Keratinocyte (primary cell): Measurements from ENCODE around the gene SNTG2.

Experiments
- CTCF ChIP-seq, 3 experiments: IDR thresholded peaks in 1 of 3; conservative IDR thresholded peaks in 1 of 3; optimal IDR thresholded peaks in 1 of 3; 2 replicates in 2 of 3; 3 replicates in 1 of 3; pipeline versions ENCODE3 to v1.5.1; 2011; ENCODE audit warnings: low read length in 3 of 3, mild to moderate bottlenecking in 3 of 3, moderate library complexity in 2 of 3, control low read depth in 1 of 3, inconsistent platforms in 1 of 3; ENCODE audit not compliant: insufficient read depth in 2 of 3; ENCODE audit errors: extremely low read depth in 1 of 3
- EZH2 ChIP-seq: IDR thresholded peaks from one replicate; pipeline ENCODE4 v1.6.1; 2012; ENCODE audit warnings: inconsistent platforms, mild to moderate bottlenecking, low read length, moderate library complexity

DNA sequence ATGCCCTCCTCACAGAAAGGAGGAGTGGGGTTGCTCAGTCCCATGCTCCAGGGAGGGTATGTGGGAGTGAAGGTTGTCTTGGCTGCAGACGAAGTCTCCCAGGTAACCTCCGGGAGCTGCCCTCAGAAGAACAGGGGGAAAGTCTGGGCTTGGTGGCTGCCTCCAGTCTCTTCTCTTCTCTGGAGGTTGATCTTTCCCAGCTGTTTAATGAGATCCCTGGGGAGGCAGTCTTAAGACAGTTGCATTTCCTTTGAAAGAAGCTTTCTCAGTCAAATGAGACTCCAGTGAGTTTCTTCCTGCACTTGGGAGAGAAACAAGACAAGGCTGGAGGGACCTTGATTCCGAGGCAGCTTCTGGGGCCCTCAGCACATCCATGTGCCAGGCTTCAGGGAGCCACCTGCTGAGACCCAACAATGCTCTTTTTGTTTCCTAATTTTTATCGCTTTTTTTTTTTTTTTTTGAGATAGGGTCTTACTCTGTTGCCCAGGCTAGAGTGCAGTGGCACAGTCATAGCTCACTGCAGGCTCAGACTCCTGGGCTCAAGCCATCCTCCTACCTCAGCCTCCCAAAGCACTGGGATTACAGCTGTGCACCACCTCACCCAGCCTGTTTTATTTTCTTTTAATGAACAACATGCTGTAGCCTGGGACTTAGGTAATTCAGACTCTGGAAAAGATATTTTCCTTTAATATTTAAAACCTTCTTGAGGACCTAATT is 390.9 kb downstream of the SNTG2 start:
- TF ChIP-seq CTCF (optimal IDR thresholded peaks at IDR 0.05 in 1 of 3, IDR thresholded peaks at IDR 0.05 in 1 of 3, conservative IDR thresholded peaks at IDR 0.05 in 1 of 3; ENCODE audit: extremely low read depth in 1 of 3, insufficient read depth in 2 of 3, low read length in 3 of 3) = no peak
- TF ChIP-seq EZH2 = no peak
